Measurements from ENCODE around the gene OR7A10. TPM values are rescaled to one million over a fixed set of nuclear protein-coding genes. Genes with fewer than 3 reads are reported as not detected.

Gene OR7A10
- total RNA-seq, 1 experiment from 2014 or later = not detected

DNA sequence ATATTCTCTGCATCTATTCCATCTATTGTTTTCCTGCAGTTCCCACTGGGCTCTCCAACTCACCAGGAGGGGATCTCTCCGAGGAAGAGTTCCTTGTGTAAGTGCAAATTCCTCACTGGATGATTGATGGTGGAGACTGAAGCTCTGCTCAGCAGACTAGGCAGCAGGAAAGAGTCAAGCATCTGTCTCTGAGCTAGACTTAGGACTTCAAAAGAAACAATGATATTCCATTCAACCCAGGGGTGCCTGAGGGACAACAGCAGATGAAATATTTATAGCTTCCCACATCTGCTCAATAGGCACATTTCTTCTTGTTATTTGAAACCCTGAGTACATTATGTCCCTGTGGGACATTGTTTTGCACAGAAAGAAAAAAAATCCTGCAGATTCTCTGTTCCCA is 13.7 kb downstream of the OR7A10 start, which contains the start of the genes OR7A5 and OR7C1 (continued):
- no peak for TF ChIP-seq ZBTB21 (CRISPR knock-in tag; IDR thresholded peaks at IDR 0.05; ENCODE audit: borderline replicate concordance)
- TF ChIP-seq, protein P1, sequence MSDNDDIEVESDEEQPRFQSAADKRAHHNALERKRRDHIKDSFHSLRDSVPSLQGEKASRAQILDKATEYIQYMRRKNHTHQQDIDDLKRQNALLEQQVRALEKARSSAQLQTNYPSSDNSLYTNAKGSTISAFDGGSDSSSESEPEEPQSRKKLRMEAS (CRISPR knock-in tag; IDR thresholded peaks at IDR 0.05) = no peak
- TF ChIP-seq, protein P2, sequence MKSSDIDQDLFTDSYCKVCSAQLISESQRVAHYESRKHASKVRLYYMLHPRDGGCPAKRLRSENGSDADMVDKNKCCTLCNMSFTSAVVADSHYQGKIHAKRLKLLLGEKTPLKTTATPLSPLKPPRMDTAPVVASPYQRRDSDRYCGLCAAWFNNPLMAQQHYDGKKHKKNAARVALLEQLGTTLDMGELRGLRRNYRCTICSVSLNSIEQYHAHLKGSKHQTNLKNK (CRISPR knock-in tag; IDR thresholded peaks at IDR 0.05) = no peak
- TF ChIP-seq, protein P3, sequence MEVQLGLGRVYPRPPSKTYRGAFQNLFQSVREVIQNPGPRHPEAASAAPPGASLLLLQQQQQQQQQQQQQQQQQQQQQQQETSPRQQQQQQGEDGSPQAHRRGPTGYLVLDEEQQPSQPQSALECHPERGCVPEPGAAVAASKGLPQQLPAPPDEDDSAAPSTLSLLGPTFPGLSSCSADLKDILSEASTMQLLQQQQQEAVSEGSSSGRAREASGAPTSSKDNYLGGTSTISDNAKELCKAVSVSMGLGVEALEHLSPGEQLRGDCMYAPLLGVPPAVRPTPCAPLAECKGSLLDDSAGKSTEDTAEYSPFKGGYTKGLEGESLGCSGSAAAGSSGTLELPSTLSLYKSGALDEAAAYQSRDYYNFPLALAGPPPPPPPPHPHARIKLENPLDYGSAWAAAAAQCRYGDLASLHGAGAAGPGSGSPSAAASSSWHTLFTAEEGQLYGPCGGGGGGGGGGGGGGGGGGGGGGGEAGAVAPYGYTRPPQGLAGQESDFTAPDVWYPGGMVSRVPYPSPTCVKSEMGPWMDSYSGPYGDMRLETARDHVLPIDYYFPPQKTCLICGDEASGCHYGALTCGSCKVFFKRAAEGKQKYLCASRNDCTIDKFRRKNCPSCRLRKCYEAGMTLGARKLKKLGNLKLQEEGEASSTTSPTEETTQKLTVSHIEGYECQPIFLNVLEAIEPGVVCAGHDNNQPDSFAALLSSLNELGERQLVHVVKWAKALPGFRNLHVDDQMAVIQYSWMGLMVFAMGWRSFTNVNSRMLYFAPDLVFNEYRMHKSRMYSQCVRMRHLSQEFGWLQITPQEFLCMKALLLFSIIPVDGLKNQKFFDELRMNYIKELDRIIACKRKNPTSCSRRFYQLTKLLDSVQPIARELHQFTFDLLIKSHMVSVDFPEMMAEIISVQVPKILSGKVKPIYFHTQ (CRISPR knock-in tag; IDR thresholded peaks at IDR 0.05) = no peak
- TF ChIP-seq, protein P4, sequence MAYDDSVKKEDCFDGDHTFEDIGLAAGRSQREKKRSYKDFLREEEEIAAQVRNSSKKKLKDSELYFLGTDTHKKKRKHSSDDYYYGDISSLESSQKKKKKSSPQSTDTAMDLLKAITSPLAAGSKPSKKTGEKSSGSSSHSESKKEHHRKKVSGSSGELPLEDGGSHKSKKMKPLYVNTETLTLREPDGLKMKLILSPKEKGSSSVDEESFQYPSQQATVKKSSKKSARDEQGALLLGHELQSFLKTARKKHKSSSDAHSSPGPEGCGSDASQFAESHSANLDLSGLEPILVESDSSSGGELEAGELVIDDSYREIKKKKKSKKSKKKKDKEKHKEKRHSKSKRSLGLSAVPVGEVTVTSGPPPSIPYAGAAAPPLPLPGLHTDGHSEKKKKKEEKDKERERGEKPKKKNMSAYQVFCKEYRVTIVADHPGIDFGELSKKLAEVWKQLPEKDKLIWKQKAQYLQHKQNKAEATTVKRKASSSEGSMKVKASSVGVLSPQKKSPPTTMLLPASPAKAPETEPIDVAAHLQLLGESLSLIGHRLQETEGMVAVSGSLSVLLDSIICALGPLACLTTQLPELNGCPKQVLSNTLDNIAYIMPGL (CRISPR knock-in tag; IDR thresholded peaks at IDR 0.05) = no peak

DNA sequence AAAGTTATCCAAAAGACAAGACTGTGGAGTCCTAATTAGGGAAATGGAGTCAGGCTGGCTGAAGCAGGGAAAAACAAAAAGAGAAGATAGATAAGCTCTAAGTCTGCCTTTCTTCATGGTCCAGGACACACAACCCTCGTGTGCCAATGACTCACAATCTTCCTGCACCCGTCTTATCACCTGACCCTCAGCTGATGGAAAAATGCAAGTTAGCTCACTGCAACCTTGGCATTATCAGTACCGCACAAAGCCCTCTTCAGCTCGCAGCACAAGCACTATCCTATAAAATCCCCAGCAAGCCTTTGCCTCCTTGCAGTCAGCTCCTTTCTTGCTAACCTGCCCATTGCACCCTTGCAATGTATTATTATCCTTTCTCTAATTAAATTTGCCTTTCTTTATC is 18.0 kb downstream of the OR7A10 start:
- Mint-ChIP-seq H3K9me3 (peaks cover 31% of the 10 kb centered on the region), H3K27ac (no peak overlapping the region), H3K27me3 (ENCODE audit: low read depth) (peaks cover 15% of the 10 kb centered on the region), H3K4me1 (peaks cover 13% of the 10 kb centered on the region), H3K4me3 (no peak overlapping the region), H3K36me3 (0 out of 2 replicates have a peak, but pooled peaks cover 3% of the 10 kb centered on the region)
- POLR2A ChIA-PET = no interaction called here
- CTCF ChIA-PET = no interaction called here
- DNase-seq (ENCODE audit: low spot score) (no peak), ATAC-seq (no peak)
- TF ChIP-seq, protein P5, sequence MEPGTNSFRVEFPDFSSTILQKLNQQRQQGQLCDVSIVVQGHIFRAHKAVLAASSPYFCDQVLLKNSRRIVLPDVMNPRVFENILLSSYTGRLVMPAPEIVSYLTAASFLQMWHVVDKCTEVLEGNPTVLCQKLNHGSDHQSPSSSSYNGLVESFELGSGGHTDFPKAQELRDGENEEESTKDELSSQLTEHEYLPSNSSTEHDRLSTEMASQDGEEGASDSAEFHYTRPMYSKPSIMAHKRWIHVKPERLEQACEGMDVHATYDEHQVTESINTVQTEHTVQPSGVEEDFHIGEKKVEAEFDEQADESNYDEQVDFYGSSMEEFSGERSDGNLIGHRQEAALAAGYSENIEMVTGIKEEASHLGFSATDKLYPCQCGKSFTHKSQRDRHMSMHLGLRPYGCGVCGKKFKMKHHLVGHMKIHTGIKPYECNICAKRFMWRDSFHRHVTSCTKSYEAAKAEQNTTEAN (CRISPR knock-in tag; IDR thresholded peaks at IDR 0.05) = no peak
- TF ChIP-seq TCF7 (CRISPR knock-in tag; IDR thresholded peaks at IDR 0.05; ENCODE audit: low read depth) (no peak), TEAD4 (CRISPR knock-in tag; IDR thresholded peaks at IDR 0.05) (no peak)
- TF ChIP-seq, protein P6, sequence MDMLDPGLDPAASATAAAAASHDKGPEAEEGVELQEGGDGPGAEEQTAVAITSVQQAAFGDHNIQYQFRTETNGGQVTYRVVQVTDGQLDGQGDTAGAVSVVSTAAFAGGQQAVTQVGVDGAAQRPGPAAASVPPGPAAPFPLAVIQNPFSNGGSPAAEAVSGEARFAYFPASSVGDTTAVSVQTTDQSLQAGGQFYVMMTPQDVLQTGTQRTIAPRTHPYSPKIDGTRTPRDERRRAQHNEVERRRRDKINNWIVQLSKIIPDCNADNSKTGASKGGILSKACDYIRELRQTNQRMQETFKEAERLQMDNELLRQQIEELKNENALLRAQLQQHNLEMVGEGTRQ (CRISPR knock-in tag; IDR thresholded peaks at IDR 0.05) = no peak
- TF ChIP-seq, protein P7, sequence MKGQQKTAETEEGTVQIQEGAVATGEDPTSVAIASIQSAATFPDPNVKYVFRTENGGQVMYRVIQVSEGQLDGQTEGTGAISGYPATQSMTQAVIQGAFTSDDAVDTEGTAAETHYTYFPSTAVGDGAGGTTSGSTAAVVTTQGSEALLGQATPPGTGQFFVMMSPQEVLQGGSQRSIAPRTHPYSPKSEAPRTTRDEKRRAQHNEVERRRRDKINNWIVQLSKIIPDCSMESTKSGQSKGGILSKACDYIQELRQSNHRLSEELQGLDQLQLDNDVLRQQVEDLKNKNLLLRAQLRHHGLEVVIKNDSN (CRISPR knock-in tag; IDR thresholded peaks at IDR 0.05) = no peak
- TF ChIP-seq, protein P8, sequence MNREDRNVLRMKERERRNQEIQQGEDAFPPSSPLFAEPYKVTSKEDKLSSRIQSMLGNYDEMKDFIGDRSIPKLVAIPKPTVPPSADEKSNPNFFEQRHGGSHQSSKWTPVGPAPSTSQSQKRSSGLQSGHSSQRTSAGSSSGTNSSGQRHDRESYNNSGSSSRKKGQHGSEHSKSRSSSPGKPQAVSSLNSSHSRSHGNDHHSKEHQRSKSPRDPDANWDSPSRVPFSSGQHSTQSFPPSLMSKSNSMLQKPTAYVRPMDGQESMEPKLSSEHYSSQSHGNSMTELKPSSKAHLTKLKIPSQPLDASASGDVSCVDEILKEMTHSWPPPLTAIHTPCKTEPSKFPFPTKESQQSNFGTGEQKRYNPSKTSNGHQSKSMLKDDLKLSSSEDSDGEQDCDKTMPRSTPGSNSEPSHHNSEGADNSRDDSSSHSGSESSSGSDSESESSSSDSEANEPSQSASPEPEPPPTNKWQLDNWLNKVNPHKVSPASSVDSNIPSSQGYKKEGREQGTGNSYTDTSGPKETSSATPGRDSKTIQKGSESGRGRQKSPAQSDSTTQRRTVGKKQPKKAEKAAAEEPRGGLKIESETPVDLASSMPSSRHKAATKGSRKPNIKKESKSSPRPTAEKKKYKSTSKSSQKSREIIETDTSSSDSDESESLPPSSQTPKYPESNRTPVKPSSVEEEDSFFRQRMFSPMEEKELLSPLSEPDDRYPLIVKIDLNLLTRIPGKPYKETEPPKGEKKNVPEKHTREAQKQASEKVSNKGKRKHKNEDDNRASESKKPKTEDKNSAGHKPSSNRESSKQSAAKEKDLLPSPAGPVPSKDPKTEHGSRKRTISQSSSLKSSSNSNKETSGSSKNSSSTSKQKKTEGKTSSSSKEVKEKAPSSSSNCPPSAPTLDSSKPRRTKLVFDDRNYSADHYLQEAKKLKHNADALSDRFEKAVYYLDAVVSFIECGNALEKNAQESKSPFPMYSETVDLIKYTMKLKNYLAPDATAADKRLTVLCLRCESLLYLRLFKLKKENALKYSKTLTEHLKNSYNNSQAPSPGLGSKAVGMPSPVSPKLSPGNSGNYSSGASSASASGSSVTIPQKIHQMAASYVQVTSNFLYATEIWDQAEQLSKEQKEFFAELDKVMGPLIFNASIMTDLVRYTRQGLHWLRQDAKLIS (CRISPR knock-in tag; IDR thresholded peaks at IDR 0.05; ENCODE audit: borderline replicate concordance) = no peak
